GM18502 (cell line): ENCODE results near the gene PARP8.

Experiments
- ATAC-seq: cut with Tn5 transposase; IDR thresholded peaks from one replicate; pipeline ENCODE4 v1.9.1; 2021; ENCODE audit warnings: mild to moderate bottlenecking; ENCODE audit not compliant: unreplicated experiment, poor library complexity

Gene PARP8

DNA sequence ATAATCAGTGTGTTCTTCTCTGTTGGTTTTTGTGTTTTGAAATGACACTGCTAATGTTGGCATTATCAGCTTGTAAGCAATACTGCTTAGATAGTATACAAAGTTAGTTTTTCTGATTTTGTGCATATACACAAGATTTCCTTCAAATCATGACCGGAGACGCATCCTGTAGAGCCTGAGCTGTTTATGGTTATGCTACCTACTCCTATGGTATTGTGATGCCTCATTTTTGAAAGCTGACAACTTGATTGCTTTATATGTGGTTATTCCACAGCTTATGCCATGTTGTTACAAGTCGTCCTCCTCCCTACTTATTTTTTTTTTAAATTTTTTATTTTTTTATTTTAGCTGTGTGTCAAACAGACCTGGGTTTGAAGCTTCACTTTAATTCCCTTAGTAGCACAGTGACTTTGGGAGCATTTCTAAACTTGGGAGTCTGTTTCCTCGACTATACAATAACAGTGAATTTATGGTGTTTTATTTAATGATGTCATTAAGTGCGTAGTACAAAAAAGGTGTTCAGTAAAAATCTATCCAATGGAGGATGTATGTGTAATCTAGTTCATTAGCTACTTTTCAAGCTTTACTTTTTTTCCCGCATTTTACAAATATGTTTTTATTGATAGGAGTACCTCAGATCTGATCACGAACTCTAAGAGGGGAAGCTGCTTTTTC is 59.5 kb downstream of the PARP8 start:
- ATAC-seq: no peak

DNA sequence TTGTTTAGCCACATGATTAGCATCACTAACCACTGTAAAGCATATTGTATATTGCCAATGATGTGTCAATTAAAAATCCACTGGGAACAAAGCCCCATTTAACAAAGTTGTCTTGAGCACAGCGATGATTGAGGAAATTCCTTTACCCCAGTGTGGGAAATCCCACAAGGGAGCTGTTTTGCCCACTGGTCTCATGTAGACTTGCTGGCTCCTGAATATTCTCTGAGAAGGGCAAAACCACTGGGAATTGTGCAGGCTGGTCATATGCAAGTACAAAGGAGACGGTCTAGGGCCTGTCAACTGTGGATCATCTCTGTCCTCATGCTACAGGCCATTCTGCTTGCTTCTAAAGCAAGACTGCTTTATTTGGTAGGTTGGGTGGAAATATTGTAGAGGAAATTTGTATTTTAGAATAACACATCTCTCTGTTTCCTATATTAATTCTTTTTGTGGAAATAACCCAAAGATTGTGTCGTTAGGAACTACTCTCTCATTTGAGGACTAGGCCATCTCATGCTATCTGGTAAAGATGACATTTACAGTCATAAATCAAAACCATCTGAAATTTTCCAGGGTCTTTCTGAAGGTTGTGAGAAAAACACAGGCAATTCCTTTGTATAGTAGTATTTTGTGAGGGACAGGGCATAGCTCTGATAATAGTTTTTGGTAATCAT is 60.2 kb downstream of the PARP8 start:
- no peak for ATAC-seq

DNA sequence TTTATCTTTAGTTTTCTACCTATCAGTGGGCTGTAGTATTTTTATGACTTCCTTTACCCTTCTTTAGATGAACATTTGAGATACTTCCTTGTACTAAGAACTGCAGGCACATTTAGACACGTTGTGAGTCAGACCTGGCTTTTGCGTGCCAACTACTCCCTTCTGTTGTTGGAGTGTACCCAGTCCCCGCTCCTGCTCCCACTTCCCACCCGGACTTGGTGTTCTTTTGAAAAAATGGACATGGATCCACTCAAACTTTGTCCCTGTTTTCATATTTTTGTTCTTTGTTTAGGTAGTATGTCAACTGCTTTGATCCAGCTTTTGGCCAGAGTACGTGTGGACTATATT is 60.7 kb downstream of the PARP8 start:
- ATAC-seq: no peak

DNA sequence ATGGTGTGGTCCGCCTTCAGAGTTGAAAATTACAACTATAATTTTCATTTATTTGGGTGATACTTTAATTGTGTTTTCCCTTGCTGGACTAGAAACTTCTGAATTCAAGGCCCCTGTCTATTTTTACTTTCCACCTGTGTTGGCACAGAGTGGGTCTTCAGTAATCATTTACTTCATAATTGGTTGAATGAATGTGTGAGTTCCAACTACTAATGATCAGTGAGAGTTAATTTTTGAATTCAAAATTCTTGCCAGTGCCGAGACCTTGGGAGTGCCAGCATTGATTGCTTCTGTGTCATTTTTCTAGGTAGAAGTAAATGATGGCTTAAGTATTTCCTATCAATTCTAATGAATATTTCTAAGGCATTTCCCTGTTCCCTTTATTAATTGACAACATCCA is 61.4 kb downstream of the PARP8 start:
- no peak for ATAC-seq

DNA sequence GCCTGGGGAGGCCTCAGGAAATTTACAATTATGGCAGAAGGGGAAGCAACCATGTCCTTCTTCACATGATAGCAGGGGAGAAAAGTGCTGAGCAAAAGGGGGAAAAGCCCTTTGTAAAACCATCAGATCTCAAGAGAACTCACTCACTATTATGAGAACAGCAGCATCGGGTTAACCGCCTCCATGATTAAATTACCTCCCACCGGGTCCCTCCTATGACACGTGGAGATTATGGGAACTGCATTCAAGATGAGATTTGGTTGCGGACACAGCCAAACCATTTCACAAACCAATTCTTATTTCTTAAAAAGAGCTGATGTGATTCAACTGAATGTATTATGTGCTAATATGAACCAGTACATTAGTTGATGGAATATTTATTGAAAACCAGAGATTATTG is 63.9 kb downstream of the PARP8 start:
- ATAC-seq: no peak

DNA sequence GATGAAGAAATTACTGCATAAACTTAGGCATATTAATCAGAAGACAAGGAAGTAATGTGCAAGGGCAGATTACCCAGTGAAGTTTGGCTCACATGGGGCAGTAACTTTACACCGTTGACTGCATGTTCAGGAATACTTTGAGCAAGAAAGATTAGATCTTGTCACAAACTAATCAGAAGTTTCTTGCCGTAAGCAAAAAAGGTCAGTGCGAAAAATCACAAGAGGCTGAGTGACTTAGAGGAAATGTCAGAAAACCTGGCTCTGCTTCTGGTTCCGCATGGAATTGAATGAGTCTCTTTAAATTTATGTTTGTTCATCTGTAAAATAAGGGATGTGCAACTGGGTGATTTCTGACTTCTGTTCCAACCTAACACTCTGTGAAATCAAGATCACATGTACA is 64.4 kb downstream of the PARP8 start:
- ATAC-seq: no peak

DNA sequence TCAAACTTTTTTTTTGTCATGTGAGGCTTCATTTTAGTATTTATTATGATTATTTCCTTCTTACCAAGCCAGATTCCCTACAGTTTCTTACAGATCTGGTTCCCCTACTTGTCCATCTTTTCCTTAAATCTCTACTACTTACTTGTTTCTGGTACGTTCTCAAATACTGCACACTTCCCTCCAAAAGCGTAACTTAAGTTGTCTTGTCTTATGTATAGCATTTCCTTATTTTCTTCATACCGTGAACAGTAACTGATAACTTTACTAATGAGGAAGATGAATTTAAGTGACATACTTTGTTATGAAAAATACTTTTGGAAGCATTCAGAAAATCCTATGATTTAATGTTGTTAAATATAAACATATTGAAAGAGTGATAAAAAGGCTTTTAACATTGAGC is 67.3 kb downstream of the PARP8 start:
- ATAC-seq: no peak

DNA sequence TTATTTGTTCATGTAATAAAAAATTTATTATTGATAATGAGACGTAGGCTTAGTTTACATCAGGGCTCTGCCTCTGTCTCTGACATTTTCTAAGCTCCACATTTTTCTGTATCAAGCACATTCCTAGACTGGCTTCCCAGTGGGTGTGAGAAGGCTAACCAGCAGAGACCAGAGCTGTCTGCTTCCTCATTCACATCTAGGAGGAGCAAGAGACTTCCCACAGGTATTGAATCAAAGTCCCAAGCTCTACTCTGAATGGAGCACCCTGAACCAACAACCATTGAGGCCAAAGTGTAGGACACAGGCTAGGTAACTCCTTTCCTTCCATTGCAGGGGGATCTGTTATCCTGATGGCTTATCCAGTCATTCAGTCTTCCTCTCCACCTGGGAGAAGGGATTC is 72.4 kb downstream of the PARP8 start:
- no peak for ATAC-seq

DNA sequence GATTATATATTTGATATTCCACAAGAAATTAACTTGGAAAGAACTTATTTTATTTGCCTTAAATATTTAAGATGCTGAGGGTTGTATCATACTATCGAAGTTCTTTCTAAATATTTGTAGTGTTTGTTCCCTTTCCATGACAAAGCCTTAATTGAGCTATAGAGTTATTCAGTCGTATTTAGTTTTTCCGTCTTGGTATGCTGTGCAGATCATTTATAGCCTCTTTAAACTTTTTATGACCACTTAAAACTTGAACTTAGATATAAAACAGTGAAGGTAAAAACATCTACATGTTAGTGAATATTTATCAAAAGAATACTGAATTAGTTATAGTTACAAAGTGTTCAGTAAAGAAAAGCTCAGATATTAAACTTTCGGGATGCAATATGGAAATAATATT is 74.4 kb downstream of the PARP8 start:
- no peak for ATAC-seq

DNA sequence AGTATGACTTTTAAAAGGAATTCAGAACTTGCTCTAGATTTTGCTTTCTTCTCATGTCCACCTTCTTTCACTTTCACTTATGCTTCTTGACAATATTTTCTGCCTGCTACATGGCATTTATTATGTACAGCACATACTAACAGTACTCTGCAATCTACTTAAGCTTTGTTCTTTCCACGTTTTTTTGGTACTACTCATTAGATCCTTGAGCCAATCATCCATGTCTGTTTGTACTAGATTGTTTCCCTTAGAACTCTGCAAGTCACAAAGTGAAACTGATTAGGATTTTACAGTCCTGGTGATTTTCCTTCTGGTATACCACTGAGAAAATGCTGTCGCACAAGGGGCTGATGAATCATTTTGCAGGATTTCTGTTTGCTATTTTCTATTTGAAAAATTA is 78.3 kb downstream of the PARP8 start:
- ATAC-seq: peak; percentile 69

DNA sequence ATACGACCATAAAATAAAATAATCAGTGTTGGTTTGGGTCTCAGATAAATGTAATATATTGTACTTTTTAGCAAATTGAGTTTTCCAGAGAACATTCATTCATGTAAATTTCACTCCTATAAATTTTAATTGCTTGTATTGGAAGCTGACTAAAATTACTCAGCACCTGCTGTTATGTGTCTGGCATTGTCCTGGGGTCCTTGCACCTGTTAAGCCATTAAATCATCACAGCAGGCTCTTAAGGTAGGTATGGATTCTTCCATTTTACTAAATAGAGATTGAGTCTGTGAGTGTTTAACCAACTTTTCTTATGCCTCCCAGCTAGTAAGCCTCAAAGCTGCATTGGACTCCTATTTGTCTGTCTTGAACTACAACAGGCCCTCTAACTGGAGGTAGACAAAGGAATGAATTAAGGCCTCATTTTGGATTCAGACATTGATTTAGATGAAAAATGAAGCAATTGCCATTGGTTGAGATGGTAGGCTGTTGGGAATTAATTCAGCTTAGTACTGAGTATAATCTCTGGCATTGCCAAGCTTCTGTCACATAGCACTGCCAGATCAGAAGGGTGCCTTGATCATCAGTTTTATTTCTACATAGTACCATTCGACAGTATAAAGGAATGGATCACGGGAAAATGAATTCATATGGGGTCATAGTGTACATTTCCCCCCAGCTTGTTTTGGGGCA is 78.9 kb downstream of the PARP8 start:
- no peak for ATAC-seq

DNA sequence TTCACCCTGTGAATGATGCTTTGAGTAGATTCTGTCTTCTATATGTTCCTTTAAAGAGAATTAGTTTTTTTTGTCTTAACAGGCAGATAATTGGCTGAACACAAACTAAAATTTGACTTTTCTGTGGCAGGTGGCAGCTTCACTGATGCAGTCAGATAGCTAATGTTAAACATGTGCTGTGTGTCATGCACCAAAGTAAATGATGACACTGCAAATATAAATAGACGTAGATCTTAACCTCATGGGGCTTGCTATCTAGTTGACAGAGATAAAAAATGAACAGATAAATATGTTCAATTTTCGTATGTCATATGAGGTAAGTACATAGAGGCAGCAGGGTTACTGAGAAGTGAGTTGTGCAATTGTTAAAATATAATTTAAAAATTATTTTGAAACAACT is 82.7 kb downstream of the PARP8 start:
- no peak for ATAC-seq

DNA sequence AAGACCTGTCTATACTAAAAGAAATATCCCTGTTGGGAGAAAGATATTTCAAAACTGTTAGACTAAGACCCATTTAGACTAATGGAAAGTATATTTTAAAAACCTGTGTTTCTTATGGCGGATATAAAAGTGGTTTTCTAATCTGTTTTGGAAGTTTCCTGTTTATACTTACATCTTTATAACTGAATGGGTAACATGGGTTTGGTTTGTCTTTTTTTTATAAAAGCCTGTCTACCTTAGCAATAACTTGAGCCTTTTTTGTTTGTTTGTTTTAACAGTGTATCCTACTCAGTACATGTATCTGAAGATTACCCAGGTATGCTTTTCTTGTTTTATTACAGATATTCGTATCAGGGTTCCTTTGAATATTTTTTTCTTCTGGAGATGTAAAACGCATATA is 83.4 kb downstream of the PARP8 start:
- ATAC-seq: no peak

DNA sequence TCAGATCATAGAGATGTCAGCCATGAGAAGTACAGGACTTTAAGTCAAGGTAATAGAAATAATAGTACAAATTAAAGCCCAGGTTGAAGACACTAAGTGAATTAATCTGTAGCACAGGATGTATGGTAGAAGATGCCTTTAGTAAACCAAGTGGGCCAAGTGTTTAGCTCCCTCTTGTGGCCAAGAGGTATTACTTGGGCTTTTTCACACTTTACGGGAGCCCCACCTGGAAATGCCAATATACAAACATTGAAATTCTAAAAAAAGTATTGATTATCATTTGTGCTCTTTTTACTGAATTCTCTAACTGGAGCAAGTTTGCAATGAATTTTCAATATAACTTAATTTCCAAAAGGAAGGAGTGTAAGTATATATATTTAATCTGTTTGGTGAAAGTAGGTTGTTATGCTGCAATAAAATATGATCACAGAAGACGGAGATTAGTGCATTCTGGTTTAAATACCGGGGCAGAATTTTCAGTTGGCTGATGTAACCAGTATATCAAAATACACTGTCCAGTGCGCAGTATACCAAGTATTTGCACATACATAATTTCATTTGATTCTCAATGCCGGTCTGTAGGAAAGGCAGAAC is 84.7 kb downstream of the PARP8 start:
- ATAC-seq: peak; percentile 94

DNA sequence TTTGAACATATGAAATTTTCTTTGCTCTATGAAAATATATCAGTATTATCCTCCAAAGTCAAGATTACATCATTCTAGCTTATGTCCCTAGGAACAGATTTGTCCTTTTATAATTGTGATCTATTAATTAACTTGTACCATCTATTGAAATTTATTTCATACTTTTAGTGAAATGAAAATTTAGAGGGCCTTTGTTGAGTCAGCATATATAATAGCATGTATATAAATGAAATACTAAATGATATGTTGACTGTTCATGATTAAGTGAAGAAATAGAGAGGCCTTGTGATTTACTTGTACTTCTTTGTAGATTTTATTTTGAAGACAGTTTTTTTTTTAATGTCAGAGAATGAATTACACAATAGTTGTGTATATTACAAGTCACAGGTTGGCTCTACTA is 86.4 kb downstream of the PARP8 start:
- no peak for ATAC-seq

DNA sequence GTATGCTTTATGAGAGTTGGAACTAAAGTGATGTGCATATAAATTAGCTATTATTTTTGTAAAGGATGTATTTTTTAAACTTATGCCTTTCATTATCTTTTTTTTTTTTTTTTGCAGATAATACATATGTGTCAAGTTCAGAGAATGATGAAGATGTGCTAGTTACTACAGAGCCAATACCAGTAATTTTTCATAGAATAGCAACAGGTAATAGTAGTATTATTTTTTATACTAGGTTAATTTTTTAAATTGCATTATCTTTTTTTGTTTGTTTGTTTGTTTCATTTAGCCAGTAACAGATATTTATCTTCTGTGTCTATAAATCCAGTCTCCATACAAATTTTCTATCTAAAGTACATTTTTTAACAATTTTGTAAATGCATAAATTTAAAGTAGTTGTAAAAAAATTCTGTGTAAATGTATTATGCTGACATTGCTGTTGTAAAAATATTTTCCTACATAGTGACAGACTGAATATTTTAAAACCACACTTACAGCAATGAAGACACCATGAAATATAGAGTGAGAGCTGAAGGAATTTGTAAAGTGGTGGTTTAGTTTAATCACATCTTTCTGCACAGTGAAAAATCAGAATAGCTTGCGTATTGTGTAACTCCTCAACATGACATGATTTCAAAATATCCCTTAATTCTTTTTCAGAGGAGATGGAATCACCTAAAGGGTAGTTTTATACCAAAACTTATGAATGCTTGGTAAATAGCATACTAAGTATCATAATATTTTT is 93.3 kb downstream of the PARP8 start:
- no peak for ATAC-seq

DNA sequence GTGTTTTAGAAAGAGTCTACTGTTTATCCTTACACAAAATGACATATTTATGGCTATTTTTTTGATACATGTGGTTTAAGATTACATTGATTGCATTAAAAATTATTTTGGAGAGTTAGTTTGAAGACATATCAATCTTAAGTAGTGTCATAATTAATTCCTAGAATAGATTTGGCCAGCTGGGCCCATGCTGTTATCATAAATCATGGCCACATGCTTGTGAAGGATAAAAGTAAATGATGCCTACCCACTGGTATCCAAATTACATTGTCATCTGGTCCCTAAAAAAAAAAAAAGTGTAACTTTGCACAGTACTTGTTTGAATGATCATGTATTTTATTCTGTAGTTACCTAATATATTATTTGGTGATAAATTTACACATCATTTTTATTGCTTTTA is 96.9 kb downstream of the PARP8 start:
- no peak for ATAC-seq

DNA sequence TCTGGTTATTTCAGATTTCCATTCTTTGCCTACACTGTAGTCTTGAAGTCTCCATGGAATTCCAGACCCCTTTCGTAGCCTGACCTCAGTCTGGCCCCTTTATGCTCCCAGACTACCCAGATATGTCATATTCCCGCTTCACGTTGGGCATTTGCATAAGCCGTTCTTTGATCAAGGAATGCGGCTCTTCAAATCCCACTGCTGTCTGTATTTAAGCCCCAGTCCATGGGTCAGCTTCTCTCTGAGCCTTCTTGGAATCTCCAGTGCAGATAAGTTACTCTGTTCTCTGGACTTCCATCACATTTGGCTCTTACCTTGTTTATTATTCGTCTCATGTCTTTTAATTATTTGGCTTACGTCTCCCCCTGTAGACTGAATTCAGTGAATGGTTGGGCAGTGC is 97.4 kb downstream of the PARP8 start:
- ATAC-seq: no peak

DNA sequence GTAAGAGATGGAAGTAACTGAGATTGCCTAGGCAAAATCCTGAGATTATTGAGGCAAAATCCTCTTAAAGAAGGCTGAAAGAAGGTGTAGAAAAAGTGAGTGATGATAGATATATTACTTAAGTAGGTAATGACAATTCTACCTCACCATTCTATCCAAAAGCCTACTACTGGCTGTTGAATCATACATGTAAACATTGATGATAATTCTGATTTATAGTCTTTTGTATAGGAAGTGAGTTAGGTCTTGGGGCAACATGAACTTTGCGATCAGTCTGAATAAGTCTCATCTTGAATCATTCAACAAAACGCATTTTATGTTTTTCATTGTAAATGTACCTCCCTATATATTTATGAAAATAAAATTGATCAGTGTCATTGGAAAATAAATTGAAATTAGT is 99.6 kb downstream of the PARP8 start:
- ATAC-seq: no peak

DNA sequence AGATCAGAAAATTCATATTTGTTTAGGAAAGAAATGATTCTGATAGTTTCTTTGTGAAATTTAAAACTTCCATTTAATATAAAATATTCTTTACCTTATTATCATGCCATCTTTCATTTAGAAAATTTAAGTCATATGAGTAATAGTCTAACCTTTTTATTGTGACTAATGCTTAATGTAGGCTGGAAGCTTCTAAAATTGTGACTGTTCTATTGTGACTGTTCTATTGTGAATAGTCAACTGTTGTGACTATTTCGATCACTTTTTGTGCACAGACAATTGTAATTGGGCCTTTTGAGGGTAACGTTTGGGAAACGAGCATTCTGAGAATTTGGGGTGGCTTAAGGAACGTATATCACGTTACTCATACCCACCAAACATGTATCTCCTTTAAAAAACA is 100.0 kb downstream of the PARP8 start:
- no peak for ATAC-seq

DNA sequence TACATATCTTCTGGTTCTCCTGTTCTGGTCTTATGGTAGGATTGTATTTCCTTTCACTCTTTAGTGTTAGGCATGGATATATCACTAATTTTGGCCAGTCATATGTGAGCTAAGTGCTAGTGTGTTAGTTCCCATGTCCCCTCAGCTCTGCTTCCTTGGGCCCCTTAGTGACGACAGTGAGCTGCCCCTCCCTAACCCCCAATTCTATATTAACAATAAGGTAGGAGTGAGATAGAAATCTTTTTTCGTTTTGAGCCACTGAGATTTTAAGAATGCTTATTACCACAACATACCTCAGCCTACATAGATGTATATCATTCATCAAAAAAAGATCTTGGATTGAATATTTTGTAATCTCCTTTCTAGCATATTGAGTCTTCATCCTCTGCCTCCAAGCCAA is 100.5 kb downstream of the PARP8 start:
- no peak for ATAC-seq
